A549 (cell line): ENCODE data around the gene ECHDC1.
"Not testable (repeated sequence)": the region's sequence is repeated elsewhere in the genome, so short reads cannot be mapped to it uniquely, and the experiment has no call there.

Source experiments
- FOSL2 ChIP-seq, 2 experiments: fragments of 450-650 bp in 1 of 2; fragments of >200 bp in 1 of 2; sonication (Bioruptor Twin) in 1 of 2; formaldehyde crosslinking; IDR thresholded peaks; 2 replicates each; pipeline versions ENCODE4 v1.5.0 to v1.6.1; 2016 to 2020; ENCODE audit warnings: mild to moderate bottlenecking in 1 of 2, moderate library complexity in 1 of 2
- GATA3 ChIP-seq: IDR thresholded peaks from 2 replicates; pipeline ENCODE4 v1.6.1; 2012; ENCODE audit warnings: borderline replicate concordance
- HDAC2 ChIP-seq: fragments of 200-600 bp; sonication (generic); IDR thresholded peaks from 2 replicates; pipeline ENCODE4 v1.6.1; 2016
- JUNB ChIP-seq: fragments of >200 bp; sonication (Bioruptor Twin); formaldehyde crosslinking; IDR thresholded peaks from 2 replicates; pipeline ENCODE4 v1.6.1; 2016
- MAFK ChIP-seq: fragments of 450-650 bp; IDR thresholded peaks from 2 replicates; pipeline ENCODE4 v1.6.1; 2014; ENCODE audit not compliant: partially characterized antibody
- NR3C1 ChIP-seq: fragments of >200 bp; sonication (Bioruptor Twin); formaldehyde crosslinking; IDR thresholded peaks from 3 replicates; pipeline ENCODE4 v1.6.1; 2017
- POLR2A ChIP-seq: IDR thresholded peaks from 2 replicates; pipeline ENCODE4 v1.6.1; 2012; ENCODE audit warnings: mild to moderate bottlenecking, low read length
- RNF2 ChIP-seq: fragments of 200-600 bp; sonication (generic); IDR thresholded peaks from 2 replicates; pipeline ENCODE4 v1.6.1; 2016; ENCODE audit warnings: low read depth, mild to moderate bottlenecking, antibody characterized with exemption, moderate library complexity, borderline replicate concordance
- TFCP2L1 ChIP-seq: fragments of 250-450 bp; sonication (Bioruptor Pico); IDR thresholded peaks from 2 replicates; pipeline ENCODE4 v1.5.0; 2021; ENCODE audit warnings: mild to moderate bottlenecking
- ZSCAN20 ChIP-seq: fragments of 250-450 bp; sonication (Bioruptor Pico); IDR thresholded peaks from 2 replicates; pipeline ENCODE4 v1.8.0; 2022; ENCODE audit warnings: mild to moderate bottlenecking, moderate library complexity
- TF ChIP-seq, protein P1 (sequence below): fragments of >200 bp; sonication (Bioruptor Twin); formaldehyde crosslinking; IDR thresholded peaks from 3 replicates; pipeline ENCODE4 v1.5.1; 2016
- TF ChIP-seq, protein P2 (sequence below): fragments of 450-650 bp; IDR thresholded peaks from 2 replicates; pipeline ENCODE4 v1.6.1; 2014; ENCODE audit warnings: antibody characterized with exemption
- TF ChIP-seq, protein P3 (sequence below): IDR thresholded peaks from 2 replicates; pipeline ENCODE4 v1.6.1; 2012
- TF ChIP-seq, protein P4 (sequence below): fragments of 150-350 bp; IDR thresholded peaks from 2 replicates; pipeline ENCODE4 v1.6.1; 2014; ENCODE audit warnings: low read depth, mild to moderate bottlenecking, low read length

DNA sequence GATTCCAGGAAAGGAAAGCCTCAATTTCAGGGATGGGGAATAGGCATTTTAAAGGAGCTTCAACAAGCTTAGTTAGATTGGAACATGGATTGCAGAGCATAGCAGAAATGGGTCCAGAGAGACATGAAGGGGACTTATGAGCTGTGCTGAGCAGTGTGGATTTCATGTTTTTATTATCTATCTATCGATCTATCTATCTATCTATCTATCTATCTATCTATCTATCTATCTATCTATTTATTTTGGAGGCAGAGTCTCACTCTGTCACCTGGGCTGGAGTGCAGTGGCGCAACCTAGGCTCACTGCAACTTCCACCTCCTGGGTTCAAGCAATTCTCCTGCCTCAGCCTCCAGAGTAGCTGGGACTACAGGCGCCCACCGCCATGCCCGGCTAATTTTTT lies 41.4 kb upstream of the ECHDC1 start:
- TF ChIP-seq, protein P1, sequence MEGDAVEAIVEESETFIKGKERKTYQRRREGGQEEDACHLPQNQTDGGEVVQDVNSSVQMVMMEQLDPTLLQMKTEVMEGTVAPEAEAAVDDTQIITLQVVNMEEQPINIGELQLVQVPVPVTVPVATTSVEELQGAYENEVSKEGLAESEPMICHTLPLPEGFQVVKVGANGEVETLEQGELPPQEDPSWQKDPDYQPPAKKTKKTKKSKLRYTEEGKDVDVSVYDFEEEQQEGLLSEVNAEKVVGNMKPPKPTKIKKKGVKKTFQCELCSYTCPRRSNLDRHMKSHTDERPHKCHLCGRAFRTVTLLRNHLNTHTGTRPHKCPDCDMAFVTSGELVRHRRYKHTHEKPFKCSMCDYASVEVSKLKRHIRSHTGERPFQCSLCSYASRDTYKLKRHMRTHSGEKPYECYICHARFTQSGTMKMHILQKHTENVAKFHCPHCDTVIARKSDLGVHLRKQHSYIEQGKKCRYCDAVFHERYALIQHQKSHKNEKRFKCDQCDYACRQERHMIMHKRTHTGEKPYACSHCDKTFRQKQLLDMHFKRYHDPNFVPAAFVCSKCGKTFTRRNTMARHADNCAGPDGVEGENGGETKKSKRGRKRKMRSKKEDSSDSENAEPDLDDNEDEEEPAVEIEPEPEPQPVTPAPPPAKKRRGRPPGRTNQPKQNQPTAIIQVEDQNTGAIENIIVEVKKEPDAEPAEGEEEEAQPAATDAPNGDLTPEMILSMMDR, result not testable (repeated sequence)
- not testable (repeated sequence) for TF ChIP-seq HDAC2; GATA3; RNF2; NR3C1; POLR2A; ZSCAN20 (CRISPR knock-in tag); TFCP2L1 (CRISPR knock-in tag); FOSL2 (IDR thresholded peaks at IDR 0.05); FOSL2 (CRISPR knock-in tag; IDR thresholded peaks at IDR 0.05); MAFK; JUNB
- TF ChIP-seq, protein P2, sequence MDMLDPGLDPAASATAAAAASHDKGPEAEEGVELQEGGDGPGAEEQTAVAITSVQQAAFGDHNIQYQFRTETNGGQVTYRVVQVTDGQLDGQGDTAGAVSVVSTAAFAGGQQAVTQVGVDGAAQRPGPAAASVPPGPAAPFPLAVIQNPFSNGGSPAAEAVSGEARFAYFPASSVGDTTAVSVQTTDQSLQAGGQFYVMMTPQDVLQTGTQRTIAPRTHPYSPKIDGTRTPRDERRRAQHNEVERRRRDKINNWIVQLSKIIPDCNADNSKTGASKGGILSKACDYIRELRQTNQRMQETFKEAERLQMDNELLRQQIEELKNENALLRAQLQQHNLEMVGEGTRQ, result not testable (repeated sequence)
- TF ChIP-seq, protein P3, sequence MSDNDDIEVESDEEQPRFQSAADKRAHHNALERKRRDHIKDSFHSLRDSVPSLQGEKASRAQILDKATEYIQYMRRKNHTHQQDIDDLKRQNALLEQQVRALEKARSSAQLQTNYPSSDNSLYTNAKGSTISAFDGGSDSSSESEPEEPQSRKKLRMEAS, result not testable (repeated sequence)
- TF ChIP-seq, protein P4, sequence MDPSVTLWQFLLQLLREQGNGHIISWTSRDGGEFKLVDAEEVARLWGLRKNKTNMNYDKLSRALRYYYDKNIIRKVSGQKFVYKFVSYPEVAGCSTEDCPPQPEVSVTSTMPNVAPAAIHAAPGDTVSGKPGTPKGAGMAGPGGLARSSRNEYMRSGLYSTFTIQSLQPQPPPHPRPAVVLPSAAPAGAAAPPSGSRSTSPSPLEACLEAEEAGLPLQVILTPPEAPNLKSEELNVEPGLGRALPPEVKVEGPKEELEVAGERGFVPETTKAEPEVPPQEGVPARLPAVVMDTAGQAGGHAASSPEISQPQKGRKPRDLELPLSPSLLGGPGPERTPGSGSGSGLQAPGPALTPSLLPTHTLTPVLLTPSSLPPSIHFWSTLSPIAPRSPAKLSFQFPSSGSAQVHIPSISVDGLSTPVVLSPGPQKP, result not testable (repeated sequence)
